ENCODE data around the gene PMP22. TPM values are rescaled to one million over a fixed set of nuclear protein-coding genes. Genes with fewer than 3 reads are reported as not detected.
"Not testable (repeated sequence)": the region's sequence is repeated elsewhere in the genome, so short reads cannot be mapped to it uniquely, and the experiment has no call there.

PMP22 gene
- total RNA-seq, 2 experiments from 2014 or later, result 0.21 to 0.22 TPM

GRCh38 chr17:15230866-15231265 lies 34.3 kb downstream of the PMP22 start:
- no peak for DNase-seq
- peaks cover 1% of the 10 kb centered on the region for H3K27me3 Mint-ChIP-seq
- no peaks in the 10 kb centered on the region for H3K9me3 Mint-ChIP-seq
- H3K27ac Mint-ChIP-seq, result no peak overlapping the region
- H3K4me3 Mint-ChIP-seq, result no peak overlapping the region
- H3K36me3 Mint-ChIP-seq, result no peaks in the 10 kb centered on the region
- no peaks in the 10 kb centered on the region for H3K4me1 Mint-ChIP-seq

DNA sequence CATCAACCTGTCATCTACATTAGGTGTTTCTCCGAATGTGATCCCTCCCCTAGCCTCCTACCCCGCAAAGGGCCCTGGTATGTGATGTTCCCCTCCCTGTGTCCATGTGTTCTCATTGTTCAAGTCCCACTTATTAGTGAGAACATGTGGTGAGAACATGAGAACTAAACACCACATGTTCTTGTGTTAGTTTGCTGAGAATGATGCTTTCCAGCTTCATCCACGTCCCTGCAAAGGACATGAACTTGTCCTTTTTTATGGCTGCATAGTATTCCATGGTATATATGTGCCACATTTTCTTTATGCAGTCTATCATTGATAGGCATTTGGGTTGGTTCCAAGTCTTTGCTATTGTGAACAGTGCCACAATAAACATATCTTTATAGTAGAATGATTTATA lies 43.3 kb downstream of the PMP22 start:
- H3K27me3 Mint-ChIP-seq, result peaks cover 14% of the 10 kb centered on the region
- H3K36me3 Mint-ChIP-seq, H3K27ac Mint-ChIP-seq: not testable (repeated sequence)

GRCh38 chr17:15220785-15221184 lies 44.3 kb downstream of the PMP22 start:
- DNase-seq, result no peak

More for the DNA sequence above, 43.3 kb downstream of the PMP22 start:
- not testable (repeated sequence) for H3K4me1 Mint-ChIP-seq, DNase-seq, H3K9me3 Mint-ChIP-seq, H3K4me3 Mint-ChIP-seq

DNA sequence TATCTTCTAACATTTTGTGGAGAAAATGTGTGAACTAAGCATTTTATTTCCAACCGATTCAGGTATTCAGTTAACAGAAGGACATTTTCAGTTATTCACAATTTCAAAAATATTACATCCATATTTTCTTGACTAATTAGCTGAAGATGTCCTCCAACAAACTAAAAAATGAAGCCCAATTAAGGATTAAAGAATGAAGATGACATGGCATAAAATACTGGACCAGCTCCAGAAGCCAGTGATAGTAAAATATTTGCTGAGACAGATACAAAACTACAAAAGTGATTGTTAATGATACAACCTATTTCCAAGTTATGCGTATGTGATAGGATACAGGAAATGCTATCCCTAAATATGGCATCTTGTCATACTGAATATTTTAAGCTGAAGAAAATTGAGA lies 48.6 kb downstream of the PMP22 start:
- Mint-ChIP-seq H3K36me3 (no peaks in the 10 kb centered on the region), H3K4me1 (no peaks in the 10 kb centered on the region), H3K4me3 (no peak overlapping the region), H3K9me3 (no peaks in the 10 kb centered on the region), H3K27me3 (peaks cover 12% of the 10 kb centered on the region), H3K27ac (no peak overlapping the region)
- DNase-seq, result no peak

More at GRCh38 chr17:15220785-15221184, 44.3 kb downstream of the PMP22 start:
- H3K27ac Mint-ChIP-seq, result no peak overlapping the region
- H3K27me3 Mint-ChIP-seq, result peaks cover 12% of the 10 kb centered on the region
- peaks cover 2% of the 10 kb centered on the region for H3K9me3 Mint-ChIP-seq
- H3K4me1 Mint-ChIP-seq, result no peaks in the 10 kb centered on the region
- H3K36me3 Mint-ChIP-seq, result no peaks in the 10 kb centered on the region
- no peak overlapping the region for H3K4me3 Mint-ChIP-seq

DNA sequence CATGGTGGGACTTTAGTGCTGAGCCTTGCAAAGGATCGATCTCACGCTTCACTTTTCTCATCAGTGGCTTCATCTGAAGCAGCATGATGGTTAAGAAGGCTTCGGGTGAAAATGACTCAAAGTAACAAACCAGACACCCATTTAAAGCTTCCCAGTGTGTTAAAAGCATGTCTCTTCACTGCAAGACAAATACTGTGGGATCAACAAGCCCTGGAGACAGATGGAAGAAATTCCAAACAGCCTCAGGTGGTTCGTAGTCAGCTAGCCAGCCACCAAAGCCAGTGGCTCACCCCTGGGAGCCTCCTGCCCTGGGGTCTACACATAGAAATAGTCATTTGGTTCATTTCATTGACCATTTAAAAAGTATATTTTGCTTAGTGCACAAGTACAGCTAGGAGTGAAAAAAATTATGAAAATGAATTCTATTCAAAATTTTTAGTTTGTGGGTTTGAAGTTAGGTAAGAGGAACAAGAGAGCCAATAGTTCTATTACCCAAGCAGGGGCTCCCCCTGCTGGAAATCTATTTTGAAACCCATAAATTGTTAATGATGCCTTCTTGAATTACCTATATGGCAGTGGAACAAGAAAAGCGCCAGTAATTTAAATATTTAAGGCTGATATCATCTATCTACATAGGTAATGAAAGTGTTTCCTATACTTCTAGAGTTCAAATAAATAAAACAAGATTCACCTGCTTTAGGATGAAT lies 51.6 kb downstream of the PMP22 start:
- H3K9me3 Mint-ChIP-seq, result no peaks in the 10 kb centered on the region
- H3K4me3 Mint-ChIP-seq, result no peak overlapping the region
- H3K27ac Mint-ChIP-seq, result no peak overlapping the region
- H3K36me3 Mint-ChIP-seq, result no peaks in the 10 kb centered on the region
- H3K4me1 Mint-ChIP-seq, result no peaks in the 10 kb centered on the region
- H3K27me3 Mint-ChIP-seq, result peaks cover 17% of the 10 kb centered on the region
- DNase-seq, result no peak

DNA sequence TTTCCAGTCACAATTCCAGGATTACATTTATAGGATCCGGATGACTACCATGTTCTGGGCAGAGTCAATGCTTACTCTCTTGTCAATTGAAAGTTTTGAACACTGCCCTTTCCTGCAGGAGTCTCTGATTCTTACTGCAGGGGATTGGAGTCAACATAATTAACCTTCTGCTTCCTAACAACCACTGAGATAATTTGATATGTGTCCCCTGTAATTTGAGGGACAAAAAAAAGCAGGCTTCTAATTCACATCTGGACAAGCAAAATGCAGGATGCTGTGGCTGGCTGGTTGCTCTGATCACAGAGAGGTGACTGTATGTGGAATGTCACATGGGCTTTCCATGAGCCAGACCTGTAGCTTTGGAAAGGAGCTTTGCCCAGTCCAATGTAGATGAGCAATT lies 54.9 kb downstream of the PMP22 start:
- DNase-seq, result no peak
- Mint-ChIP-seq H3K27me3 (peaks cover 17% of the 10 kb centered on the region), H3K9me3 (peaks cover 2% of the 10 kb centered on the region), H3K36me3 (no peaks in the 10 kb centered on the region), H3K27ac (no peak overlapping the region), H3K4me3 (no peak overlapping the region), H3K4me1 (no peaks in the 10 kb centered on the region)

- not testable (repeated sequence) for H3K36me3 Mint-ChIP-seq, H3K4me3 Mint-ChIP-seq, H3K4me1 Mint-ChIP-seq, H3K27ac Mint-ChIP-seq, DNase-seq, H3K27me3 Mint-ChIP-seq
- H3K9me3 Mint-ChIP-seq, result peaks cover 15% of the 10 kb centered on the region
These were observed 62.1 kb downstream of the PMP22 start for GRCh38 chr17:15203062-15203461.

DNA sequence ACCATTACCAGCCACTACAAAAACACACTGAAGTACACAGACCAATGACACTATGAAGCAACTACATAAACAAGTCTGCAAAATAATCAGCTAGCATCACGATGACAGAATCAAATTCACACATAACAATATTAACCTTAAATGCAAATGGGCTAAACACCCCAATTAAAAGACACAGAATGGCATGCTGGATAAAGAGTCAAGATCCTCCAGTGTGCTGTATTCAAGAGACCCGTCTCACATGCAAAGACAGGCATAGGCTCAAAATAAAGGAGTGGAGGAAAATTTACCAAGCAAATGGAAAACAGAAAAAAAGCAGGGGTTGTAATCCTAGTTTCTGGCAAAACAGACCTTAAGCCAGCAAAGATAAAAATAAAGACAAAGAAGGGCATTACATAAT lies 64.6 kb downstream of the PMP22 start:
- not testable (repeated sequence) for H3K4me1 Mint-ChIP-seq, H3K27me3 Mint-ChIP-seq, H3K36me3 Mint-ChIP-seq, H3K27ac Mint-ChIP-seq, DNase-seq, H3K4me3 Mint-ChIP-seq
- peaks cover 13% of the 10 kb centered on the region for H3K9me3 Mint-ChIP-seq

DNA sequence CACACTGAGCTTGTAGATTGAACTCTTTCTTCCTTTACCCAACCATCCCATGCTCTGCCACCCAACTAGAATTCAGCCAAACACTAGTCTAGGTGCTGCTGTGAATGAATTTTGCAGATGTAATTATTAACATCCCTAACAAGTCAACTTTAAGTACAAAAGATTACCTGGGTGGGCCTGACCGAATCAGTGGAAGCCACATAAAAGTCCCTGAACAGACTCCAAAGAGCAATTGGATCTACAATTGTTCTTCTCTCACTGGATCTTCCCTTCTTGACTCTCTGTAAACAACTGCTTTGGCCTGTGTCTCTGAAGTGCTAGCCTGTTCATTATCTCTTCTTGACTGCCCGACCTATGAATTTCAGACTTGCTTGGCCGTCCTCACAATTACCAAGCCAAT lies 67.9 kb downstream of the PMP22 start:
- H3K27me3 Mint-ChIP-seq, result no peaks in the 10 kb centered on the region
- H3K36me3 Mint-ChIP-seq, result peaks cover 2% of the 10 kb centered on the region
- H3K4me3 Mint-ChIP-seq, result no peak overlapping the region

GRCh38 chr17:15194859-15195277 lies 70.3 kb downstream of the PMP22 start:
- no peaks in the 10 kb centered on the region for H3K4me1 Mint-ChIP-seq
- no peak overlapping the region for H3K4me3 Mint-ChIP-seq
- no peaks in the 10 kb centered on the region for H3K27me3 Mint-ChIP-seq
- H3K27ac Mint-ChIP-seq, result no peak overlapping the region
- peaks cover 2% of the 10 kb centered on the region for H3K36me3 Mint-ChIP-seq
- peaks cover 7% of the 10 kb centered on the region for H3K9me3 Mint-ChIP-seq
- no peak for DNase-seq

More for the DNA sequence above, 67.9 kb downstream of the PMP22 start:
- Mint-ChIP-seq H3K4me1 (no peaks in the 10 kb centered on the region), H3K27ac (no peak overlapping the region), H3K9me3 (peaks cover 13% of the 10 kb centered on the region)
- DNase-seq, result no peak

- Mint-ChIP-seq H3K4me1 (no peaks in the 10 kb centered on the region), H3K36me3 (no peaks in the 10 kb centered on the region), H3K27me3 (peaks cover 11% of the 10 kb centered on the region), H3K27ac (no peak overlapping the region), H3K4me3 (no peak overlapping the region), H3K9me3 (peaks cover 1% of the 10 kb centered on the region)
- DNase-seq, result no peak
These were observed 79.5 kb downstream of the PMP22 start for GRCh38 chr17:15185625-15185991.

DNA sequence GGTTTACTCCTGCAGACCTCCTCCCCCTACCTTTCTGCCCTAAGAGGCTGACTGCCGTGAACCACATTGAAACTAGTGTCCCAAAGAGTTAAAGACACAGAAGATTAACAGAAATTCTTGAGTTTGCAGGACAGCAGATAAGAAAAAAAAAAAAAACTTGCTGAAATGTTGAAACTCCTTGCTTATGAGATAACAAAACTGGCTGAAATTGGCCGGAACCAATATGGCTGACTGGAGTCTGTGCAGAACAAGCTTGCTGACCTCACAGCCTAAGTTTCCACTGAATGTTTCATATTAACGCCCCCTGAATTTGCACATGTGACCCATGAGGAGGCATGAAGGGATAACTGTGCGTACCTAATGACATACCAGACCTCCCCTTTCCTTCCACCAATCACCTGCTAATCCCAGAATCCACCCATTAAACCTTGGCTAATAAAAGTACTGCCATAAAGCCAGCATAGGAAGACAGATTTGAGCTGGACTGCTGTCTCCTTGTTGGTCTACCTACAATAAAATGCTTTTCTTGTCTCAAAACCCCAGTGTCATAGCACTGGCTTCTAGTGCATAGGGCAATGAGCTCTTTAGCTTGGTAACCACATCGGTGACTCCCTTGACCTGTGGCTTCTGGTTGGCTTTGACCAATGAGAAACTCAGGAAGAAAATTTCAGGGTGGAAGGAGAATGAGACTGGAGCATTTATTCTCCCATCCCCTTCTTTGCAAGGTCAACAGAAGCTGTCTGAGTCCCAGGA lies 80.1 kb downstream of the PMP22 start:
- no peaks in the 10 kb centered on the region for H3K4me1 Mint-ChIP-seq
- no peak overlapping the region for H3K4me3 Mint-ChIP-seq
- no peaks in the 10 kb centered on the region for H3K36me3 Mint-ChIP-seq
- H3K9me3 Mint-ChIP-seq, result peaks cover 1% of the 10 kb centered on the region
- no peak overlapping the region for H3K27ac Mint-ChIP-seq
- peaks cover 11% of the 10 kb centered on the region for H3K27me3 Mint-ChIP-seq
- DNase-seq, result no peak

- peaks cover 11% of the 10 kb centered on the region for H3K27me3 Mint-ChIP-seq
- H3K36me3 Mint-ChIP-seq, result no peaks in the 10 kb centered on the region
- no peaks in the 10 kb centered on the region for H3K4me1 Mint-ChIP-seq
- no peak for DNase-seq
- H3K9me3 Mint-ChIP-seq, result no peaks in the 10 kb centered on the region
- H3K27ac Mint-ChIP-seq, result no peak overlapping the region
- no peak overlapping the region for H3K4me3 Mint-ChIP-seq
These were observed 83.3 kb downstream of the PMP22 start for GRCh38 chr17:15181816-15182215.

GRCh38 chr17:15181333-15181732 lies 83.8 kb downstream of the PMP22 start:
- H3K36me3 Mint-ChIP-seq, result no peaks in the 10 kb centered on the region
- H3K27ac Mint-ChIP-seq, result no peak overlapping the region
- no peak overlapping the region for H3K4me3 Mint-ChIP-seq
- no peak for DNase-seq
- H3K27me3 Mint-ChIP-seq, result peaks cover 11% of the 10 kb centered on the region
- no peaks in the 10 kb centered on the region for H3K9me3 Mint-ChIP-seq
- no peaks in the 10 kb centered on the region for H3K4me1 Mint-ChIP-seq

- Mint-ChIP-seq H3K9me3 (no peaks in the 10 kb centered on the region), H3K4me3 (no peak overlapping the region), H3K27ac (no peak overlapping the region)
These were observed 85.0 kb downstream of the PMP22 start for GRCh38 chr17:15180121-15180561.

More at GRCh38 chr17:15180121-15180561, 85.0 kb downstream of the PMP22 start:
- Mint-ChIP-seq H3K4me1 (no peaks in the 10 kb centered on the region), H3K27me3 (peaks cover 13% of the 10 kb centered on the region), H3K36me3 (no peaks in the 10 kb centered on the region)
- no peak for DNase-seq

All from activated naive CD8-positive, alpha-beta T cell treated with anti-CD3 and anti-CD28 coated beads for 36 hours (primary cell).